Thymus (tissue), 11 donors: ENCODE measurements around the gene FAM81B. TPM values are rescaled to one million over a fixed set of nuclear protein-coding genes. Genes with fewer than 3 reads are reported as not detected.

Experiments used
- DNase-seq, 9 donors: peaks; one replicate each; pipeline ENCODE4 v3.0.0-alpha.2; 2013; ENCODE audit warnings: low spot score in 9 of 9, low read depth in 6 of 9, missing footprints in 1 of 9
- H3K27ac ChIP-seq, 2 donors: one replicate each; pipeline ENCODE4 v1.5.1; 2013; ENCODE audit warnings: control low read depth in 1 of 2, low read depth in 1 of 2, low read length in 1 of 2, mild to moderate bottlenecking in 1 of 2, moderate library complexity in 1 of 2
- H3K27me3 ChIP-seq, 2 donors: one replicate each; pipeline ENCODE4 v1.5.1; 2013; ENCODE audit warnings: low read length in 1 of 2; ENCODE audit not compliant: control insufficient read depth in 2 of 2, insufficient read depth in 1 of 2
- H3K36me3 ChIP-seq, 2 donors: one replicate each; pipeline ENCODE4 v1.5.1; 2013; ENCODE audit warnings: low read length in 1 of 2, mild to moderate bottlenecking in 1 of 2, moderate library complexity in 1 of 2; ENCODE audit not compliant: control insufficient read depth in 2 of 2, insufficient read depth in 2 of 2
- H3K4me1 ChIP-seq, 2 donors: one replicate each; pipeline ENCODE4 v1.5.1; 2013; ENCODE audit warnings: low read length in 2 of 2; ENCODE audit not compliant: control insufficient read depth in 2 of 2, insufficient read depth in 2 of 2
- H3K4me3 ChIP-seq, 2 donors: one replicate each; pipeline ENCODE4 v1.5.1; 2013; ENCODE audit warnings: low read length in 2 of 2, control low read depth in 1 of 2, mild to moderate bottlenecking in 1 of 2
- H3K9me3 ChIP-seq, 2 donors: one replicate each; pipeline ENCODE4 v1.5.1; 2013; ENCODE audit warnings: low read length in 1 of 2, mild to moderate bottlenecking in 1 of 2; ENCODE audit not compliant: control insufficient read depth in 2 of 2, insufficient read depth in 1 of 2
- WGBS: extraction: QIAGEN DNeasy Blood & Tissue Kit; methylation state at CpG from one replicate; pipeline ENCODE4 v1.1.7; 2013; 5-methylcytosine and 5-hydroxymethylcytosine counted together
- polyA plus RNA-seq: library from polyadenylated mRNA; stranded (reverse); fragments of 200-250 nt; gene quantifications from one replicate; pipeline ENCODE4 v1.2.3, GENCODE V29; 2013
- total RNA-seq: library from RNA; stranded (reverse); fragments of 120-200 nt; gene quantifications from one replicate; pipeline ENCODE4 v1.2.4, GENCODE V29; 2013
- donor health status: healthy.

FAM81B gene
- total and polyA plus RNA-seq, 2 donors: 0.14 to 0.66 TPM

- Histone ChIP-seq H3K4me1 (no peaks in the 10 kb centered on the region), H3K4me3 (no peak overlapping the region)
- WGBS: 97% methylated on average over 2 of the region's 2 CpGs
Measured at GRCh38 chr5:95441636-95442035, 50.5 kb downstream of the FAM81B start.

DNA sequence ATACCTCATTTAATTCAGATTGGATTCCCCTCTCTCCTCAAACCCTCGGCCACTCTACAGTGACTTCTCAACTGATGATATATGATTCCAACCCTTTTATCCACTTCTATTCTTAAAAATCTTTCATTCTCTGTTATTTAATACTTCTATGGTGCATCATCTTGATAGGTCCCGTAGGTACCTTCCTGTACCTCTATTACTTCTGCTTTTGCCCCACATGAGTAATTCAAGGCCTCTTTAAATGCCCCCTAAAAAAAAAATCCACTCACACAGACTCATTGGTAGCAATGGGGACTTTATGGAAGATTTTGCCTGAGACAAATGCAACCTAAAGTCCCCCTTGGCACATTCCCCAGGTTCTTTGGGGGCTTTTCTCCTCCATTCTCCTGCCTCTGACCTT is 54.3 kb downstream of the FAM81B start:
- Histone ChIP-seq H3K9me3 (no peaks in the 10 kb centered on the region), H3K36me3 (no peaks in the 10 kb centered on the region), H3K4me1 (no peaks in the 10 kb centered on the region), H3K4me3 (no peak overlapping the region), H3K27ac (no peak overlapping the region), H3K27me3 (no peaks in the 10 kb centered on the region)
- no peak for DNase-seq
- WGBS: 96% methylated on average over 2 of the region's 2 CpGs

More at GRCh38 chr5:95441636-95442035, 50.5 kb downstream of the FAM81B start:
- Histone ChIP-seq H3K27me3 (no peaks in the 10 kb centered on the region), H3K9me3 (no peaks in the 10 kb centered on the region), H3K36me3 (no peaks in the 10 kb centered on the region), H3K27ac (no peak overlapping the region)
- no peak for DNase-seq

- Histone ChIP-seq H3K27ac (no peak overlapping the region), H3K36me3 (no peaks in the 10 kb centered on the region), H3K4me3 (no peak overlapping the region), H3K9me3 (no peaks in the 10 kb centered on the region), H3K27me3 (no peaks in the 10 kb centered on the region), H3K4me1 (no peaks in the 10 kb centered on the region)
- WGBS: 99% methylated on average over 2 of the region's 2 CpGs
- DNase-seq: no peak
Measured at GRCh38 chr5:95445995-95446394, 54.8 kb downstream of the FAM81B start.

DNA sequence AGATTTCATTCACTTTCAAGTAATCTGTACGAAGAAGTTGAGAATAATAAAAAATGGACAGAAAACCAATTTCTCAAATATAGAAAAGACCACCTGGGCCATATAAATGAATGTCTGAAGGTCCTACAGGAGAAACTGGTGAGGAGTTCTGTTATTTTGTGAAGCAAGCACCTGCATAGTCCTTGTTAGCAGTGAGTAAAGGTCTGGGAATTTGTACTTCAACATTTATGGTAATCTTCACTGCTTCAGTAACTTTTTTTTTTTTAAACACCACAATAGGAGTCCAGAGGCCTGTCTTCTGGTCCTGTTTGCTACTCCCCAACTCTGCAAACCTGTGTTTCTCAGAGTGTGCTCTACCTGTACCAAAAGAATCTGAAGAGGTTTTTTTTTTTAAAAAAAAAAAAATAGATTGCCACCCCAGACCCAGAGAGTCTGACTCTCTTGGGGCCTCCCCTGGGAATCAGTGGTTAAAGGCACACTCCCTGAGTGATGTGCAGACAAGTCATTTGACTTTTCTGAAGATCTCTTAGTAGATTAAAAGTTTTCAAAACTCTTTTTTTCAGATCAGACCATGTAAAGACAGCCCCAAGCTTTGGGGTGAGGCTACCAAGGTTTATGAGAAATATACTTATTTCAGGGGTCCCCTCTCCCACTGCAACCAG is 55.5 kb downstream of the FAM81B start:
- no peak for DNase-seq
- Histone ChIP-seq H3K27me3 (no peaks in the 10 kb centered on the region), H3K27ac (no peak overlapping the region), H3K4me3 (no peak overlapping the region), H3K36me3 (no peaks in the 10 kb centered on the region), H3K9me3 (no peaks in the 10 kb centered on the region), H3K4me1 (no peaks in the 10 kb centered on the region)
- 98% methylated on average over 1 of the region's 1 CpG for WGBS

DNA sequence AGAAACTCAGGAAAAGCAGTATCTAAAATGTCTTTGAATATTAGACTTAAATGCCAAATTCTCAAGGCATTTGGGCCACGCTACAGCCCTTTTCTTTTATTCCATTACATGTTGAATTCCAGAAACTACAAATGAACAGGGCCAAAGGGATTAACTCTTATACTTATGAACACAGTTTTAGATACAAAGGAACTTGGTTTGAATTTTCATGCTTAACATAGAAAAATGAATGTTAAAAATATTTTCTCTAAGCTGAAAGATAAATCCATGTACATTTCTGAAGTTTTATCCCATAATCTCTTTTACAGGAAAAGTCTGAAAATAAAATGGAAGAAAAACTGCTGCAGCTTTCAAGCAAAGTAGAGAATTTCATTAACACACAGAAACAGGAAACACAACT is 56.8 kb downstream of the FAM81B start:
- H3K4me1 ChIP-seq: no peaks in the 10 kb centered on the region
- no peaks in the 10 kb centered on the region for H3K9me3 ChIP-seq
- no peaks in the 10 kb centered on the region for H3K36me3 ChIP-seq
- WGBS: 97% methylated on average over 1 of the region's 1 CpG
- H3K27ac ChIP-seq: no peak overlapping the region
- H3K27me3 ChIP-seq: no peaks in the 10 kb centered on the region
- DNase-seq: no peak
- H3K4me3 ChIP-seq: no peak overlapping the region

DNA sequence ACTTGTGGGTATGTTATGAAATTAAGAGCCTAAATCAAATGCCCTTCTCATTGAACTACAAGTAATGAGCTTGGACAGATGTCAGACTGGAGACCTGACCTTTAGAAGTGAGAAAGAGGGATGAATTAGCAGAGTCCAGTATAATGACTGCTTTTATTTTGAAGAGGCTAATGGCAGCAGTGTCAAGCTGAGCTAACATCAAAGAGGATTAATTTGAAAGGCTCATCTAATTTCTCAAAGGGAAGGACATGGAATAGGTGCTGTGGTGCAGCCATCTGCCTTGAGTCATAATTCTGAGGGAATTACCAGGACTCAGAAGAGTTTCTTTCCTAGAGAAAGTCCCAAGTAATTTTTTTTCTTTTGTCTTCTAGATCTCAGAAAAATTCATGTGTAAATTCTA is 57.6 kb downstream of the FAM81B start:
- H3K36me3 ChIP-seq: no peaks in the 10 kb centered on the region
- no peaks in the 10 kb centered on the region for H3K27me3 ChIP-seq
- no peaks in the 10 kb centered on the region for H3K9me3 ChIP-seq
- H3K27ac ChIP-seq: no peak overlapping the region
- no peak overlapping the region for H3K4me3 ChIP-seq
- H3K4me1 ChIP-seq: no peaks in the 10 kb centered on the region
- no peak for DNase-seq

DNA sequence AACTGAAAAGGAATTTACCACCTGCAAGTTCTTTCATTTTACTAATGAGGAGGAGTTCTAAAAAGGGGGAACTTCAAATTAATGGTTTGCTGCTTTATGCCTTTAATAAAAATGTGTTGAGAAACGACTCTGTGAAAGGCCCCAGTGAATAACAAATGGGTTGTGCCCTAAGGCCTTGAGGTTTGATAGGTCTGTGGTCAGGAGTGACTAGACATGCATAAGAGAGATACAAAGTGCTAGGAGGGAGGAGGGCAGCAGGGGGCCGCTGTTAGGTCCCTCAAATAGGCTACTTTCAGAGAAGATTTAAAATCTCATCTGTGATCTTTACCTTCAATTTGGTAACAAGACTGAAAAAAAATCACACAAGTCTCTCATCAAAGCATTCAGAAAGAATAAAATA is 58.3 kb downstream of the FAM81B start:
- no peak for DNase-seq
- 85% methylated on average over 2 of the region's 2 CpGs for WGBS
- Histone ChIP-seq H3K9me3 (no peaks in the 10 kb centered on the region), H3K27me3 (no peaks in the 10 kb centered on the region), H3K27ac (no peak overlapping the region), H3K36me3 (no peaks in the 10 kb centered on the region), H3K4me3 (no peak overlapping the region), H3K4me1 (no peaks in the 10 kb centered on the region)

- 98% methylated on average over 2 of the region's 2 CpGs for WGBS
- H3K27me3 ChIP-seq: no peaks in the 10 kb centered on the region
Measured at GRCh38 chr5:95454536-95454935, 63.4 kb downstream of the FAM81B start.

GRCh38 chr5:95460665-95461064 is 69.5 kb downstream of the FAM81B start:
- 98% methylated on average over 2 of the region's 2 CpGs for WGBS
- peaks cover 3 to 22% of the 10 kb centered on the region in 2 donors for H3K36me3 ChIP-seq

More at GRCh38 chr5:95454536-95454935, 63.4 kb downstream of the FAM81B start:
- Histone ChIP-seq H3K27ac (no peak overlapping the region), H3K9me3 (no peaks in the 10 kb centered on the region), H3K4me1 (no peaks in the 10 kb centered on the region), H3K4me3 (no peak overlapping the region), H3K36me3 (no peaks in the 10 kb centered on the region)
- DNase-seq: no peak

More at GRCh38 chr5:95460665-95461064, 69.5 kb downstream of the FAM81B start:
- Histone ChIP-seq H3K27ac (no peak overlapping the region), H3K4me3 (no peak overlapping the region), H3K4me1 (no peaks in the 10 kb centered on the region), H3K27me3 (no peaks in the 10 kb centered on the region), H3K9me3 (no peaks in the 10 kb centered on the region)
- DNase-seq: no peak
